Dendritic cell treated with granulocyte-macrophage colony-stimulating factor and Interleukin-4, amounts not matched to agents 40 ng/mL and 50 ng/mL, for 4 days (primary cell): Measurements from ENCODE around the gene SLC7A8.

Experiments
- H3K27ac Mint-ChIP-seq: one replicate; pipeline ENCODE4 v1.8.0; 2022; ENCODE audit warnings: mild to moderate bottlenecking, mixed read lengths
- H3K27me3 Mint-ChIP-seq: one replicate; pipeline ENCODE4 v1.8.0; 2022; ENCODE audit warnings: mild to moderate bottlenecking, mixed read lengths
- H3K36me3 Mint-ChIP-seq: one replicate; pipeline ENCODE4 v1.8.0; 2022; ENCODE audit warnings: low read depth, mixed read lengths
- H3K4me1 Mint-ChIP-seq: one replicate; pipeline ENCODE4 v1.8.0; 2022; ENCODE audit warnings: low read depth, mixed read lengths
- H3K4me3 Mint-ChIP-seq: one replicate; pipeline ENCODE4 v1.8.0; 2022; ENCODE audit warnings: mild to moderate bottlenecking, moderate library complexity, mixed read lengths
- H3K9me3 Mint-ChIP-seq: one replicate; pipeline ENCODE4 v1.8.0; 2022; ENCODE audit warnings: mixed read lengths
- intact Hi-C: fragments of 100-400 bp; cut with micrococcal nuclease; formaldehyde crosslinking; loops from one replicate; pipeline ENCODE4 v1.15.0; 2022

SLC7A8 gene

GRCh38 chr14:23091294-23092225 lies 91.9 kb downstream of the SLC7A8 start:
- Mint-ChIP-seq H3K27ac (peak overlapping the region; percentile 44), H3K4me3 (no peak overlapping the region), H3K27me3 (no peaks in the 10 kb centered on the region), H3K36me3 (peaks cover 68% of the 10 kb centered on the region), H3K9me3 (no peaks in the 10 kb centered on the region), H3K4me1 (peaks cover 57% of the 10 kb centered on the region)
- intact Hi-C loops, result no loop called here

- no peak overlapping the region for H3K4me3 Mint-ChIP-seq
- peak overlapping the region; percentile 44 for H3K27ac Mint-ChIP-seq
- H3K9me3 Mint-ChIP-seq, result no peaks in the 10 kb centered on the region
- H3K36me3 Mint-ChIP-seq, result peaks cover 81% of the 10 kb centered on the region
- intact Hi-C loops, result no loop called here
- no peaks in the 10 kb centered on the region for H3K27me3 Mint-ChIP-seq
- peaks cover 68% of the 10 kb centered on the region for H3K4me1 Mint-ChIP-seq
These were observed 93.2 kb downstream of the SLC7A8 start for GRCh38 chr14:23090254-23090636.

GRCh38 chr14:23089498-23090253 lies 93.8 kb downstream of the SLC7A8 start:
- intact Hi-C loops, result no loop called here
- Mint-ChIP-seq H3K27me3 (no peaks in the 10 kb centered on the region), H3K27ac (peak overlapping the region; percentile 32), H3K4me3 (no peak overlapping the region), H3K36me3 (peaks cover 87% of the 10 kb centered on the region), H3K4me1 (peaks cover 73% of the 10 kb centered on the region), H3K9me3 (no peaks in the 10 kb centered on the region)

GRCh38 chr14:23086565-23086964 lies 96.9 kb downstream of the SLC7A8 start:
- intact Hi-C loops, result no loop called here
- Mint-ChIP-seq H3K36me3 (peaks cover 94% of the 10 kb centered on the region), H3K4me3 (no peak overlapping the region), H3K9me3 (no peaks in the 10 kb centered on the region), H3K27ac (peak overlapping the region; percentile 58), H3K4me1 (peaks cover 61% of the 10 kb centered on the region), H3K27me3 (no peaks in the 10 kb centered on the region)

- Mint-ChIP-seq H3K36me3 (peaks cover 94% of the 10 kb centered on the region), H3K9me3 (no peaks in the 10 kb centered on the region), H3K4me1 (peaks cover 67% of the 10 kb centered on the region), H3K27ac (peak overlapping the region; percentile 58), H3K4me3 (no peak overlapping the region), H3K27me3 (no peaks in the 10 kb centered on the region)
- intact Hi-C loops, result loop anchor here (1.0 kb wide), 1 partner anchor 9 kb away; no protein-coding TSS in a partner anchor
These were observed 98.0 kb downstream of the SLC7A8 start for GRCh38 chr14:23085458-23085857.

GRCh38 chr14:23080474-23080873 lies 103.0 kb downstream of the SLC7A8 start:
- H3K4me1 Mint-ChIP-seq, result peaks cover 57% of the 10 kb centered on the region
- peak overlapping the region; percentile 80 for H3K27ac Mint-ChIP-seq
- intact Hi-C loops, result no loop called here
- no peaks in the 10 kb centered on the region for H3K27me3 Mint-ChIP-seq
- H3K4me3 Mint-ChIP-seq, result peak overlapping the region; percentile 37
- peaks cover 88% of the 10 kb centered on the region for H3K36me3 Mint-ChIP-seq
- no peaks in the 10 kb centered on the region for H3K9me3 Mint-ChIP-seq

GRCh38 chr14:23079716-23080115 lies 103.7 kb downstream of the SLC7A8 start:
- Mint-ChIP-seq H3K9me3 (no peaks in the 10 kb centered on the region), H3K27ac (peak overlapping the region; percentile 80), H3K4me1 (peaks cover 54% of the 10 kb centered on the region), H3K36me3 (peaks cover 88% of the 10 kb centered on the region), H3K4me3 (peak overlapping the region; percentile 37), H3K27me3 (no peaks in the 10 kb centered on the region)
- intact Hi-C loops, result loop anchor here (5.0 kb wide), 1 partner anchor 103 kb away; the partner anchor contains the start of gene SLC7A8

GRCh38 chr14:23078692-23079116 lies 104.8 kb downstream of the SLC7A8 start:
- peaks cover 55% of the 10 kb centered on the region for H3K4me1 Mint-ChIP-seq
- H3K4me3 Mint-ChIP-seq, result peak overlapping the region; percentile 32
- no peaks in the 10 kb centered on the region for H3K27me3 Mint-ChIP-seq
- intact Hi-C loops, result loop anchor here (5.0 kb wide), 1 partner anchor 104 kb away; the partner anchor contains the start of gene SLC7A8
- H3K27ac Mint-ChIP-seq, result peak overlapping the region; percentile 80
- H3K9me3 Mint-ChIP-seq, result no peaks in the 10 kb centered on the region
- H3K36me3 Mint-ChIP-seq, result peaks cover 90% of the 10 kb centered on the region

- peaks cover 56% of the 10 kb centered on the region for H3K4me1 Mint-ChIP-seq
- H3K27ac Mint-ChIP-seq, result peak overlapping the region; percentile 80
- no peaks in the 10 kb centered on the region for H3K9me3 Mint-ChIP-seq
- peaks cover 90% of the 10 kb centered on the region for H3K36me3 Mint-ChIP-seq
- intact Hi-C loops, result loop anchor here (5.0 kb wide), 1 partner anchor 104 kb away; the partner anchor contains the start of gene SLC7A8
- no peaks in the 10 kb centered on the region for H3K27me3 Mint-ChIP-seq
- H3K4me3 Mint-ChIP-seq, result no peak overlapping the region
These were observed 105.5 kb downstream of the SLC7A8 start for GRCh38 chr14:23077962-23078361.

GRCh38 chr14:23076785-23077408 lies 106.6 kb downstream of the SLC7A8 start:
- peaks cover 93% of the 10 kb centered on the region for H3K36me3 Mint-ChIP-seq
- intact Hi-C loops, result loop anchor here (5.0 kb wide), 1 partner anchor 105 kb away; the partner anchor contains the start of gene SLC7A8
- H3K27me3 Mint-ChIP-seq, result no peaks in the 10 kb centered on the region

More at GRCh38 chr14:23076785-23077408, 106.6 kb downstream of the SLC7A8 start:
- Mint-ChIP-seq H3K4me3 (no peak overlapping the region), H3K9me3 (no peaks in the 10 kb centered on the region), H3K27ac (no peak overlapping the region), H3K4me1 (peaks cover 67% of the 10 kb centered on the region)
